ENCODE measurements around the gene LEUTX.
"Not testable (repeated sequence)": the region's sequence is repeated elsewhere in the genome, so short reads cannot be mapped to it uniquely, and the experiment has no call there.

The LEUTX gene

GRCh38 chr19:39780894-39781293, 2.2 kb downstream of the LEUTX start:
- no peak for DNase-seq (ENCODE audit: low spot score)

GRCh38 chr19:39788244-39788643, 9.6 kb downstream of the LEUTX start:
- no peak for DNase-seq (ENCODE audit: low spot score)

- peak; percentile 72 for DNase-seq (ENCODE audit: low spot score)
Observed at GRCh38 chr19:39792999-39793546, 14.4 kb downstream of the LEUTX start.

- no peak for DNase-seq (ENCODE audit: low spot score)
Observed at GRCh38 chr19:39795001-39795400, 16.3 kb downstream of the LEUTX start.

GRCh38 chr19:39796000-39796498, 17.4 kb downstream of the LEUTX start:
- no peak for DNase-seq (ENCODE audit: low spot score)

GRCh38 chr19:39797083-39797482, 18.4 kb downstream of the LEUTX start:
- DNase-seq (ENCODE audit: low spot score) = no peak

- no peak for DNase-seq (ENCODE audit: low spot score)
Observed at GRCh38 chr19:39802958-39803357, 24.3 kb downstream of the LEUTX start.

- DNase-seq (ENCODE audit: low spot score) = no peak
Observed at GRCh38 chr19:39805104-39805503, 26.4 kb downstream of the LEUTX start.

GRCh38 chr19:39807846-39808364, 29.3 kb downstream of the LEUTX start:
- DNase-seq (ENCODE audit: low spot score) = no peak

GRCh38 chr19:39808688-39809087, 30.0 kb downstream of the LEUTX start:
- DNase-seq (ENCODE audit: low spot score) = not testable (repeated sequence)

GRCh38 chr19:39809368-39809767, 30.7 kb downstream of the LEUTX start:
- DNase-seq (ENCODE audit: low spot score) = no peak

GRCh38 chr19:39810424-39810823, 31.8 kb downstream of the LEUTX start:
- DNase-seq (ENCODE audit: low spot score) = no peak

GRCh38 chr19:39811064-39811463, 32.4 kb downstream of the LEUTX start:
- DNase-seq (ENCODE audit: low spot score) = no peak

GRCh38 chr19:39813264-39813993, 34.8 kb downstream of the LEUTX start:
- DNase-seq (ENCODE audit: low spot score) = no peak

- not testable (repeated sequence) for DNase-seq (ENCODE audit: low spot score)
Observed at GRCh38 chr19:39814111-39814510, 35.5 kb downstream of the LEUTX start.

- DNase-seq (ENCODE audit: low spot score) = no peak
Observed at GRCh38 chr19:39814595-39814994, 35.9 kb downstream of the LEUTX start.

- no peak for DNase-seq (ENCODE audit: low spot score)
Observed at GRCh38 chr19:39816287-39817048, 37.8 kb downstream of the LEUTX start.

- DNase-seq (ENCODE audit: low spot score) = no peak
Observed at GRCh38 chr19:39817888-39818561, 39.4 kb downstream of the LEUTX start.

GRCh38 chr19:39818626-39819097, 40.0 kb downstream of the LEUTX start:
- no peak for DNase-seq (ENCODE audit: low spot score)

GRCh38 chr19:39819786-39820185, 41.1 kb downstream of the LEUTX start:
- no peak for DNase-seq (ENCODE audit: low spot score)

- no peak for DNase-seq (ENCODE audit: low spot score)
Observed at GRCh38 chr19:39820696-39821095, 42.0 kb downstream of the LEUTX start.

- DNase-seq (ENCODE audit: low spot score) = no peak
Observed at GRCh38 chr19:39823686-39824085, 45.0 kb downstream of the LEUTX start.
